SK-N-SH (cell line): Measurements from ENCODE around the gene ARHGAP8. TPM values are rescaled to one million over a fixed set of nuclear protein-coding genes. Genes with fewer than 3 reads are reported as not detected.
A peak's percentile ranks its signal among the peaks of the same experiment; 100 is the strongest.

Experiments used
- CTCF ChIA-PET: fragments of 300-600, 350-600 bp; formaldehyde crosslinking; extraction: SDS; loops from one replicate; lab custom pipeline; 2021; lab: Yijun Ruan, JAX
- POLR2A ChIA-PET: fragments of 350-600 bp; sonication (Branson Sonifier 250); formaldehyde crosslinking; extraction: SDS; loops from one replicate; lab custom pipeline; 2020; ENCODE audit warnings: antibody characterized with exemption, inconsistent platforms; lab: Yijun Ruan, JAX
- DNase-seq: peaks from one replicate; pipeline ENCODE4 v3.0.0; 2012
- H2AFZ ChIP-seq: fragments of 200-600 bp; sonication (generic); 2 replicates; pipeline ENCODE4 v1.8.1; 2016; ENCODE audit warnings: antibody characterized with exemption, mild to moderate bottlenecking, low read depth
- H3F3A ChIP-seq: fragments of 200-600 bp; sonication (generic); replicated peaks from 2 replicates; pipeline ENCODE3; 2016; ENCODE audit warnings: antibody characterized with exemption, mild to moderate bottlenecking; ENCODE audit not compliant: insufficient read depth
- H3K27ac ChIP-seq, 2 experiments: fragments of 200-500 bp in 1 of 2; fragments of 200-600 bp in 1 of 2; sonication (Bioruptor generic) in 1 of 2; sonication (generic), shearing (Covaris generic) in 1 of 2; 2 replicates each; pipeline versions ENCODE4 v1.5.1 to v1.6.1; 2014 to 2016; ENCODE audit warnings: low read depth in 2 of 2, inconsistent platforms in 1 of 2, low read length in 1 of 2, mild to moderate bottlenecking in 1 of 2, mixed read lengths in 1 of 2
- H3K27me3 ChIP-seq: fragments of 200-600 bp; sonication (generic), shearing (Covaris generic); 2 replicates; pipeline ENCODE4 v1.6.1; 2016; ENCODE audit warnings: mixed run types; ENCODE audit not compliant: insufficient read depth
- H3K36me3 ChIP-seq, 2 experiments: fragments of 200-500 bp in 1 of 2; fragments of 200-600 bp in 1 of 2; sonication (Bioruptor generic) in 1 of 2; sonication (generic) in 1 of 2; replicated peaks in 1 of 2; 2 replicates each; pipeline versions ENCODE3 to v1.5.1; 2014 to 2016; ENCODE audit warnings: low read length in 1 of 2, mild to moderate bottlenecking in 1 of 2; ENCODE audit not compliant: insufficient read depth in 2 of 2, control insufficient read depth in 1 of 2
- H3K4me1 ChIP-seq, 2 experiments: fragments of 200-500 bp in 1 of 2; fragments of 200-600 bp in 1 of 2; sonication (Bioruptor generic) in 1 of 2; sonication (generic), shearing (Covaris generic) in 1 of 2; 2 replicates each; pipeline versions ENCODE4 v1.5.1 to v1.6.1; 2014 to 2016; ENCODE audit warnings: low read depth in 1 of 2, low read length in 1 of 2, mixed run types in 1 of 2; ENCODE audit not compliant: insufficient read depth in 2 of 2, control insufficient read depth in 1 of 2
- H3K4me2 ChIP-seq: fragments of 200-600 bp; sonication (generic), shearing (Covaris generic); 2 replicates; pipeline ENCODE4 v1.6.1; 2017; ENCODE audit warnings: mixed run types
- H3K4me3 ChIP-seq, 2 experiments: fragments of 200-500 bp in 1 of 2; fragments of 200-600 bp in 1 of 2; sonication (Bioruptor generic) in 1 of 2; sonication (generic), shearing (Covaris generic) in 1 of 2; 2 replicates each; pipeline versions ENCODE4 v1.5.1 to v1.8.1; 2014 to 2016; ENCODE audit warnings: low read depth in 2 of 2, inconsistent platforms in 1 of 2, low read length in 1 of 2, mild to moderate bottlenecking in 1 of 2, mixed read lengths in 1 of 2, moderate library complexity in 1 of 2
- H3K79me2 ChIP-seq: fragments of 200-600 bp; sonication (generic); 2 replicates; pipeline ENCODE4 v1.8.1; 2017; ENCODE audit warnings: mild to moderate bottlenecking; ENCODE audit not compliant: insufficient read depth
- H3K9ac ChIP-seq: fragments of 200-600 bp; sonication (generic); 2 replicates; pipeline ENCODE4 v1.6.1; 2017; ENCODE audit warnings: mixed run types
- H3K9me2 ChIP-seq: fragments of 200-600 bp; sonication (generic); 2 replicates; pipeline ENCODE4 v1.6.1; 2017; ENCODE audit warnings: mixed run types
- H3K9me3 ChIP-seq: fragments of 200-600 bp; sonication (generic); 2 replicates; pipeline ENCODE4 v1.6.1; 2017; ENCODE audit warnings: mixed run types, mild to moderate bottlenecking, moderate library complexity
- H4K20me1 ChIP-seq: fragments of 200-600 bp; sonication (generic); 2 replicates; pipeline ENCODE4 v1.6.1; 2017; ENCODE audit warnings: mild to moderate bottlenecking, mixed run types; ENCODE audit not compliant: insufficient read depth
- ELF1 ChIP-seq: IDR thresholded peaks from 2 replicates; pipeline ENCODE4 v1.4.0; 2012
- EZH2phosphoT487 ChIP-seq: fragments of 200-600 bp; sonication (generic); IDR thresholded peaks from 2 replicates; pipeline ENCODE4 v1.6.1; 2017; ENCODE audit warnings: low read depth, mixed run types, mild to moderate bottlenecking, antibody characterized with exemption, moderate library complexity, borderline replicate concordance
- FOXM1 ChIP-seq: IDR thresholded peaks from 2 replicates; pipeline ENCODE4 v1.4.0; 2012; ENCODE audit warnings: low read depth, mild to moderate bottlenecking
- GABPA ChIP-seq: IDR thresholded peaks from 2 replicates; pipeline ENCODE4 v1.4.0; 2012; ENCODE audit warnings: low read depth, mild to moderate bottlenecking
- JUND ChIP-seq: IDR thresholded peaks from 2 replicates; pipeline ENCODE4 v1.4.0; 2012
- MXI1 ChIP-seq: IDR thresholded peaks from 2 replicates; pipeline ENCODE4 v1.6.1; 2012; ENCODE audit warnings: mild to moderate bottlenecking, low read depth, low read length, improper control_type of control experiment
- NRF1 ChIP-seq: IDR thresholded peaks from 2 replicates; pipeline ENCODE4 v1.6.1; 2012; ENCODE audit warnings: low read depth, mild to moderate bottlenecking, low read length
- POLR2AphosphoS5 ChIP-seq: IDR thresholded peaks from 2 replicates; pipeline ENCODE4 v1.6.1; 2012; ENCODE audit warnings: low read depth, low read length
- RAD21 ChIP-seq: IDR thresholded peaks from 2 replicates; pipeline ENCODE4 v1.6.1; 2012; ENCODE audit warnings: mild to moderate bottlenecking, low read length
- RFX5 ChIP-seq: IDR thresholded peaks from 2 replicates; pipeline ENCODE4 v1.6.1; 2012; ENCODE audit warnings: mild to moderate bottlenecking, improper control_type of control experiment, low read length
- RXRA ChIP-seq: IDR thresholded peaks from 2 replicates; pipeline ENCODE4 v1.4.0; 2012; ENCODE audit warnings: low read depth, mild to moderate bottlenecking, borderline replicate concordance
- SIN3A ChIP-seq: IDR thresholded peaks from 2 replicates; pipeline ENCODE4 v1.6.1; 2012; ENCODE audit warnings: low read depth, mild to moderate bottlenecking, low read length, moderate library complexity, borderline replicate concordance
- SMC3 ChIP-seq: IDR thresholded peaks from 2 replicates; pipeline ENCODE4 v1.6.1; 2012; ENCODE audit warnings: low read depth, low read length, improper control_type of control experiment
- YY1 ChIP-seq: IDR thresholded peaks from 2 replicates; pipeline ENCODE4 v1.4.0; 2012; ENCODE audit warnings: low read depth, mild to moderate bottlenecking
- WGBS: methylation state at CpG from one replicate; pipeline ENCODE4 v1.1.6; 2017; ENCODE audit warnings: low lambda C conversion rate; 5-methylcytosine and 5-hydroxymethylcytosine counted together
- polyA plus RNA-seq, 3 experiments: library from polyadenylated mRNA; depleted of rRNA; stranded (reverse); fragments of >200 nt; gene quantifications; 2 replicates each; pipeline ENCODE4 v1.2.3, GENCODE V29; 2012
- TF ChIP-seq, protein P1 (sequence below): IDR thresholded peaks from 2 replicates; pipeline ENCODE4; 2012
- TF ChIP-seq, protein P2 (sequence below): IDR thresholded peaks from 2 replicates; pipeline ENCODE4 v1.4.0; 2012; ENCODE audit warnings: low read depth, borderline replicate concordance
- TF ChIP-seq, protein P3 (sequence below): fragments of 150-350 bp; IDR thresholded peaks from 2 replicates; pipeline ENCODE4 v1.6.1; 2016; ENCODE audit warnings: mild to moderate bottlenecking, low read depth, low read length
- TF ChIP-seq, protein P4 (sequence below): IDR thresholded peaks from 2 replicates; pipeline ENCODE4 v1.6.1; 2012; ENCODE audit warnings: mild to moderate bottlenecking, low read depth, low read length, moderate library complexity

The ARHGAP8 gene
- polyA plus RNA-seq, 1 of the 3 experiments (the other 2 are of a cell fraction): 0.08 TPM

- peaks cover 0 to 8% of the 10 kb centered on the region in 2 experiments; a peak in 1 of 4 replicates for H3K4me1 ChIP-seq
- no peaks in the 10 kb centered on the region for H3K9me2 ChIP-seq
- H3K27me3 ChIP-seq: no peaks in the 10 kb centered on the region
- no peak overlapping the region for H3K4me2 ChIP-seq
- no peak overlapping the region for H3K27ac ChIP-seq
- no peak overlapping the region for H3K4me3 ChIP-seq
- no peaks in the 10 kb centered on the region for H3K9me3 ChIP-seq
- no peak overlapping the region for H2AFZ ChIP-seq
- ChIA-PET POLR2A (no interaction called here), CTCF (interaction anchor here (10.2 to 24.0 kb wide), 2 partner anchors 13 to 27 kb away, joined by 68 to 642 read pairs; partner anchors contain the start of gene PRR5)
- no peaks in the 10 kb centered on the region for H4K20me1 ChIP-seq
- peak; percentile 8 for DNase-seq
- H3K36me3 ChIP-seq: no peaks in the 10 kb centered on the region
- H3F3A ChIP-seq: no peaks in the 10 kb centered on the region
- H3K79me2 ChIP-seq: no peaks in the 10 kb centered on the region
- TF ChIP-seq SIN3A: no peak
- TF ChIP-seq, protein P1, sequence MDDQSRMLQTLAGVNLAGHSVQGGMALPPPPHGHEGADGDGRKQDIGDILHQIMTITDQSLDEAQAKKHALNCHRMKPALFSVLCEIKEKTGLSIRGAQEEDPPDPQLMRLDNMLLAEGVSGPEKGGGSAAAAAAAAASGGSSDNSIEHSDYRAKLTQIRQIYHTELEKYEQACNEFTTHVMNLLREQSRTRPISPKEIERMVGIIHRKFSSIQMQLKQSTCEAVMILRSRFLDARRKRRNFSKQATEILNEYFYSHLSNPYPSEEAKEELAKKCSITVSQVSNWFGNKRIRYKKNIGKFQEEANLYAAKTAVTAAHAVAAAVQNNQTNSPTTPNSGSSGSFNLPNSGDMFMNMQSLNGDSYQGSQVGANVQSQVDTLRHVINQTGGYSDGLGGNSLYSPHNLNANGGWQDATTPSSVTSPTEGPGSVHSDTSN: no peak
- TF ChIP-seq, protein P2, sequence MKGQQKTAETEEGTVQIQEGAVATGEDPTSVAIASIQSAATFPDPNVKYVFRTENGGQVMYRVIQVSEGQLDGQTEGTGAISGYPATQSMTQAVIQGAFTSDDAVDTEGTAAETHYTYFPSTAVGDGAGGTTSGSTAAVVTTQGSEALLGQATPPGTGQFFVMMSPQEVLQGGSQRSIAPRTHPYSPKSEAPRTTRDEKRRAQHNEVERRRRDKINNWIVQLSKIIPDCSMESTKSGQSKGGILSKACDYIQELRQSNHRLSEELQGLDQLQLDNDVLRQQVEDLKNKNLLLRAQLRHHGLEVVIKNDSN: no peak
- no peak overlapping the region for H3K9ac ChIP-seq
- WGBS: 60% methylated on average over 2 of the region's 2 CpGs
Observed at GRCh38 chr22:44722611-44723010, 29.8 kb upstream of the ARHGAP8 start.

- Histone ChIP-seq H2AFZ (no peak overlapping the region), H3K4me1 (peaks cover 0 to 10% of the 10 kb centered on the region in 2 experiments; a peak in 1 of 4 replicates), H3K4me2 (no peak overlapping the region), H3K9me2 (no peaks in the 10 kb centered on the region), H3K9me3 (no peaks in the 10 kb centered on the region), H3K27ac (no peak overlapping the region), H3K27me3 (no peaks in the 10 kb centered on the region), H3K36me3 (no peaks in the 10 kb centered on the region), H3K4me3 (no peak overlapping the region), H3K9ac (no peak overlapping the region), H3F3A (no peaks in the 10 kb centered on the region), H4K20me1 (no peaks in the 10 kb centered on the region), H3K79me2 (no peaks in the 10 kb centered on the region)
- WGBS: 72% methylated on average over 2 of the region's 2 CpGs
- CTCF ChIA-PET: interaction anchor here (10.2 to 24.0 kb wide), 2 partner anchors 11 to 28 kb away, joined by 68 to 642 read pairs; partner anchors contain the start of gene PRR5
- POLR2A ChIA-PET: no interaction called here
- peak; percentile 61 for DNase-seq
- TF ChIP-seq RFX5 (no peak), RAD21 (no peak), ELF1 (no peak), JUND (no peak), YY1 (no peak), EZH2phosphoT487 (no peak), NRF1 (no peak), GABPA (no peak), SMC3 (no peak), SIN3A (no peak), FOXM1 (no peak), POLR2AphosphoS5 (no peak), MXI1 (no peak), RXRA (no peak)
- TF ChIP-seq, protein P2: no peak
- TF ChIP-seq, protein P1: no peak
- TF ChIP-seq, protein P3, sequence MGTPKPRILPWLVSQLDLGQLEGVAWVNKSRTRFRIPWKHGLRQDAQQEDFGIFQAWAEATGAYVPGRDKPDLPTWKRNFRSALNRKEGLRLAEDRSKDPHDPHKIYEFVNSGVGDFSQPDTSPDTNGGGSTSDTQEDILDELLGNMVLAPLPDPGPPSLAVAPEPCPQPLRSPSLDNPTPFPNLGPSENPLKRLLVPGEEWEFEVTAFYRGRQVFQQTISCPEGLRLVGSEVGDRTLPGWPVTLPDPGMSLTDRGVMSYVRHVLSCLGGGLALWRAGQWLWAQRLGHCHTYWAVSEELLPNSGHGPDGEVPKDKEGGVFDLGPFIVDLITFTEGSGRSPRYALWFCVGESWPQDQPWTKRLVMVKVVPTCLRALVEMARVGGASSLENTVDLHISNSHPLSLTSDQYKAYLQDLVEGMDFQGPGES: no peak
- TF ChIP-seq, protein P4, sequence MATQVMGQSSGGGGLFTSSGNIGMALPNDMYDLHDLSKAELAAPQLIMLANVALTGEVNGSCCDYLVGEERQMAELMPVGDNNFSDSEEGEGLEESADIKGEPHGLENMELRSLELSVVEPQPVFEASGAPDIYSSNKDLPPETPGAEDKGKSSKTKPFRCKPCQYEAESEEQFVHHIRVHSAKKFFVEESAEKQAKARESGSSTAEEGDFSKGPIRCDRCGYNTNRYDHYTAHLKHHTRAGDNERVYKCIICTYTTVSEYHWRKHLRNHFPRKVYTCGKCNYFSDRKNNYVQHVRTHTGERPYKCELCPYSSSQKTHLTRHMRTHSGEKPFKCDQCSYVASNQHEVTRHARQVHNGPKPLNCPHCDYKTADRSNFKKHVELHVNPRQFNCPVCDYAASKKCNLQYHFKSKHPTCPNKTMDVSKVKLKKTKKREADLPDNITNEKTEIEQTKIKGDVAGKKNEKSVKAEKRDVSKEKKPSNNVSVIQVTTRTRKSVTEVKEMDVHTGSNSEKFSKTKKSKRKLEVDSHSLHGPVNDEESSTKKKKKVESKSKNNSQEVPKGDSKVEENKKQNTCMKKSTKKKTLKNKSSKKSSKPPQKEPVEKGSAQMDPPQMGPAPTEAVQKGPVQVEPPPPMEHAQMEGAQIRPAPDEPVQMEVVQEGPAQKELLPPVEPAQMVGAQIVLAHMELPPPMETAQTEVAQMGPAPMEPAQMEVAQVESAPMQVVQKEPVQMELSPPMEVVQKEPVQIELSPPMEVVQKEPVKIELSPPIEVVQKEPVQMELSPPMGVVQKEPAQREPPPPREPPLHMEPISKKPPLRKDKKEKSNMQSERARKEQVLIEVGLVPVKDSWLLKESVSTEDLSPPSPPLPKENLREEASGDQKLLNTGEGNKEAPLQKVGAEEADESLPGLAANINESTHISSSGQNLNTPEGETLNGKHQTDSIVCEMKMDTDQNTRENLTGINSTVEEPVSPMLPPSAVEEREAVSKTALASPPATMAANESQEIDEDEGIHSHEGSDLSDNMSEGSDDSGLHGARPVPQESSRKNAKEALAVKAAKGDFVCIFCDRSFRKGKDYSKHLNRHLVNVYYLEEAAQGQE: no peak
Observed at GRCh38 chr22:44723801-44724200, 28.6 kb upstream of the ARHGAP8 start.
